Measurements from ENCODE around the gene DAAM1.

DNA sequence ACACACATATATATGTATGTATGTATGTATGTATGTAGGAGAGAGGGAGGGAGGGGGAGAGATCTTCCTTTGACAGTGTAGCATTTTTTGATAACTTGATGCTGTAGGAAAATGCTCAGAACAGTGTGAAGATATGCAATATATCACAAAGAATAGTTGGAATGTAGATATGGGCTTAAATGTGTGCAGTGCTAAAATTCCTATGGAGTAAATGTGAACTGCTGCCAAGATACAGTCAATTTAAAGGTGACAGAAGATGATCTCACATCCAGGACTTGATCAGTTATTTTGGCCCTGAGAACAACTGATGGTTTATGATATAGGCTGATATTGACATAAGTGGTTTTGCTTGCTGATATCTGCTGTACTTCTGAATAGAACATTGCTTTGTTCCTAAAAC lies 84.2 kb downstream of the DAAM1 start:
- TF ChIP-seq, protein P1, sequence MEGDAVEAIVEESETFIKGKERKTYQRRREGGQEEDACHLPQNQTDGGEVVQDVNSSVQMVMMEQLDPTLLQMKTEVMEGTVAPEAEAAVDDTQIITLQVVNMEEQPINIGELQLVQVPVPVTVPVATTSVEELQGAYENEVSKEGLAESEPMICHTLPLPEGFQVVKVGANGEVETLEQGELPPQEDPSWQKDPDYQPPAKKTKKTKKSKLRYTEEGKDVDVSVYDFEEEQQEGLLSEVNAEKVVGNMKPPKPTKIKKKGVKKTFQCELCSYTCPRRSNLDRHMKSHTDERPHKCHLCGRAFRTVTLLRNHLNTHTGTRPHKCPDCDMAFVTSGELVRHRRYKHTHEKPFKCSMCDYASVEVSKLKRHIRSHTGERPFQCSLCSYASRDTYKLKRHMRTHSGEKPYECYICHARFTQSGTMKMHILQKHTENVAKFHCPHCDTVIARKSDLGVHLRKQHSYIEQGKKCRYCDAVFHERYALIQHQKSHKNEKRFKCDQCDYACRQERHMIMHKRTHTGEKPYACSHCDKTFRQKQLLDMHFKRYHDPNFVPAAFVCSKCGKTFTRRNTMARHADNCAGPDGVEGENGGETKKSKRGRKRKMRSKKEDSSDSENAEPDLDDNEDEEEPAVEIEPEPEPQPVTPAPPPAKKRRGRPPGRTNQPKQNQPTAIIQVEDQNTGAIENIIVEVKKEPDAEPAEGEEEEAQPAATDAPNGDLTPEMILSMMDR (conservative IDR thresholded peaks at IDR 0.05; ENCODE audit: low read length) = no peak
- no peak for TF ChIP-seq EZH2phosphoT487 (IDR thresholded peaks at IDR 0.05; ENCODE audit: borderline replicate concordance)
